ENCODE results near the gene POLN.

- no peak for TF ChIP-seq CTCF (IDR thresholded peaks at IDR 0.05)
- TF ChIP-seq POLR2A (IDR thresholded peaks at IDR 0.05): no peak
Observed at GRCh38 chr4:2251795-2252529, 10.0 kb upstream of the POLN start.
